ENCODE results near the gene SIRT2.

DNA sequence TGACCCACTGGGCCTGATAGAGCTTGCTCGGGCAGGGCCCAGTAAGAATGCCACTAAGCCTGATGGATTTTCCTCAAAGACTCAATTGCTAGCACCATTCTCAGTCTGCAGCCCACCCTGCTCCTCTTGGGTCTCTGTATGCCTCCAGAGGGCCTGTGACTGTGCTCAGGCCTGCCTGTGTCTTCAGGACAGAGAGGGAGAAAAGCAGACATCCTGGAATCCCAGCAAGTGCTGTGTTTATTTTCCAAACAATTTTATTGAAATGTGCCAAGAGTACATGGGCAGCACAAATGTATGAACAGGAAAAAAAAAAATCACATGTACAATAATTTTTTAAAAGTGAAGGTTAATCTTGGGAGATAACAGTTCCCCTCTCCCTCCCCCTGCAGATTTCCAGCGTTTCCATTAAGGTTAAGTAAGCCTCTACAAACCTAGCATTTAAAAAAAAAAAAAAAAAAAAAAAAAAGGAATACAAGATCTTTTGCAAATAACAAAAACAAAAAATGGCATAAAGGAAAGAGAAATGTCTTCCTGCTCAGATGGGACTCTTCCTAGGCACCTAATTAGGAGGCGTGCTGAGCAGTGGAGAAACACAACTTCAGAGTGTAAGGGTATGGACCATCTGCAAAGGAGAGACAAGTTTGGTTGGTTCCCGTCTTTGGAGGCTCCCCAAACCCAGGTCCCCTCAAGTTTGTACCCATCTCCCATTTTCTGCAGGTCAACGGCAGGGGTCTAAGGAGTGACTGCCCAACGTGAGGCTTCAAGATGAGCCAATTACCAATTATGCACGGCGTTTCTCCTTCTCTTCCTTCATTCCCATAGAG is 63.0 kb downstream of the SIRT2 start:
- no peak for TF ChIP-seq CTCF (IDR thresholded peaks at IDR 0.05)
- TF ChIP-seq POLR2A (IDR thresholded peaks at IDR 0.05) = no peak
- no peak for TF ChIP-seq POLR2AphosphoS5 (IDR thresholded peaks at IDR 0.05)

All from breast epithelium (tissue), 3 donors.